Adrenal gland (tissue), 12 donors: ENCODE results near the gene METTL21C. TPM values are rescaled to one million over a fixed set of nuclear protein-coding genes. Genes with fewer than 3 reads are reported as not detected.

Experiments used
- DNase-seq, 7 donors: peaks; one replicate each; pipeline ENCODE4 v3.0.0-alpha.2; 2019 to 2020
- H3K27ac ChIP-seq, 5 donors: fragments of 200-600 bp; sonication (generic) in 4 of 5; 1 replicate in 3 of 5; 2 replicates in 2 of 5; pipeline versions ENCODE4 v1.5.1 to v1.8.0; 2016 to 2020; ENCODE audit warnings: mild to moderate bottlenecking in 1 of 5
- H3K27me3 ChIP-seq: fragments of 200-600 bp; 2 replicates; pipeline ENCODE4 v1.8.0; 2021
- H3K36me3 ChIP-seq, 2 donors: fragments of 200-600 bp; replicated peaks in 1 of 2; 1 replicate in 1 of 2; 2 replicates in 1 of 2; pipeline versions ENCODE4 v1.5.1 to v1.8.0; 2018 to 2022
- H3K4me1 ChIP-seq, 2 donors: fragments of 200-600 bp; replicated peaks in 1 of 2; 1 replicate in 1 of 2; 2 replicates in 1 of 2; pipeline versions ENCODE4 v1.5.1 to v1.8.0; 2018 to 2021
- H3K4me3 ChIP-seq, 4 donors: fragments of 200-600 bp; sonication (generic) in 3 of 4; one replicate each; pipeline ENCODE4 v1.5.1; 2016 to 2018
- H3K9me3 ChIP-seq, 3 donors: fragments of 200-600 bp; sonication (generic) in 1 of 3; replicated peaks in 1 of 3; 1 replicate in 2 of 3; 2 replicates in 1 of 3; pipeline versions ENCODE4 v1.5.1 to v1.8.0; 2016 to 2021
- CTCF ChIP-seq, 6 experiments: fragments of 450-650 bp in 4 of 6; fragments of 200-600 bp in 2 of 6; sonication (generic) in 1 of 6; IDR thresholded peaks; 1 replicate in 5 of 6; 2 replicates in 1 of 6; pipeline versions ENCODE4 v1.5.1 to v1.8.0; 2016 to 2021; ENCODE audit warnings: antibody characterized with exemption in 6 of 6, mild to moderate bottlenecking in 2 of 6, moderate library complexity in 1 of 6
- POLR2A ChIP-seq, 2 donors: fragments of 450-650 bp; IDR thresholded peaks; one replicate each; pipeline ENCODE4 v1.6.1; 2017; ENCODE audit warnings: antibody characterized with exemption in 2 of 2, mild to moderate bottlenecking in 2 of 2, moderate library complexity in 1 of 2
- WGBS, 4 donors: extraction: QIAGEN DNeasy Blood & Tissue Kit in 2 of 4; methylation state at CpG; one replicate each; pipeline versions ENCODE4 v1.1.5 to v1.1.7; 2013 to 2017; 5-methylcytosine and 5-hydroxymethylcytosine counted together
- intact Hi-C, 2 donors: fragments of 100-400 bp; cut with DNase I; formaldehyde crosslinking; loops; one replicate each; pipeline versions ENCODE4 v1.14.1 to v1.15.0; 2022 to 2023
- polyA plus RNA-seq, 3 donors: library from polyadenylated mRNA; stranded (reverse); fragments of 200-250 nt in 2 of 3; fragments of 350-450 nt in 1 of 3; fragmentation: Illumina TruSeq in 1 of 3; extraction: RNeasy Lipid Tissue Mini Kit (QIAGEN cat#74804) in 1 of 3; gene quantifications; one replicate each; pipeline ENCODE4 v1.2.3, GENCODE V29; 2013 to 2014
- total RNA-seq, 9 donors: library from RNA; depleted of rRNA in 4 of 9; stranded (reverse); fragments of >200 nt in 4 of 9; fragments of 120-200 nt in 1 of 9; fragmentation: NEBNext Ultra II Directional in 1 of 9; extraction: Animal tissue kit (Norgen Biotek cat#: 25700) in 1 of 9; gene quantifications; one replicate each; pipeline versions ENCODE4 v1.1.0 to v1.2.4, GENCODE V29; 2013 to 2023
- donor health status: healthy with polysubstance abuse.
- donor health status: Bipolar disorder and iron deficiency.
- donor health status: DM: yes; HTN: yes; CAD: no.
- donor health status: DM: no; HTN: no; CAD: no.
- donor health status: DM: no; HTN: no; CAD: no.
- donor health status: DM: yes; HTN: yes; CAD: no.

METTL21C gene
- total and polyA plus RNA-seq, 12 donors, result not detected

GRCh38 chr13:102651392-102651791 lies 43.5 kb downstream of the METTL21C start:
- intact Hi-C loops, result no loop called here
- H3K4me1 ChIP-seq, result no peaks in the 10 kb centered on the region
- no peak for DNase-seq
- H3K9me3 ChIP-seq, result no peaks in the 10 kb centered on the region
- H3K27ac ChIP-seq, result no peak overlapping the region
- peaks cover 0 to 22% of the 10 kb centered on the region in 2 donors for H3K36me3 ChIP-seq
- H3K27me3 ChIP-seq, result no peaks in the 10 kb centered on the region
- no peak overlapping the region for H3K4me3 ChIP-seq
- TF ChIP-seq CTCF (IDR thresholded peaks at IDR 0.05) (no peak), POLR2A (IDR thresholded peaks at IDR 0.05) (no peak)

- intact Hi-C loops, result no loop called here
These were observed 44.4 kb downstream of the METTL21C start for GRCh38 chr13:102650444-102650843.

GRCh38 chr13:102648046-102648445 lies 46.8 kb downstream of the METTL21C start:
- Histone ChIP-seq H3K4me3 (no peak overlapping the region), H3K27me3 (no peaks in the 10 kb centered on the region), H3K36me3 (peaks cover 0 to 52% of the 10 kb centered on the region in 2 donors), H3K9me3 (no peaks in the 10 kb centered on the region), H3K27ac (no peak overlapping the region), H3K4me1 (no peaks in the 10 kb centered on the region)
- WGBS, 4 donors, result 79 to 92% (median 82%) methylated on average over 3 of the region's 3 CpGs
- DNase-seq, result no peak
- no peak for TF ChIP-seq CTCF (IDR thresholded peaks at IDR 0.05)
- TF ChIP-seq POLR2A (IDR thresholded peaks at IDR 0.05), result no peak
- intact Hi-C loops, result no loop called here

More at GRCh38 chr13:102650444-102650843, 44.4 kb downstream of the METTL21C start:
- H3K27me3 ChIP-seq, result no peaks in the 10 kb centered on the region
- peaks cover 0 to 29% of the 10 kb centered on the region in 2 donors for H3K36me3 ChIP-seq
- H3K4me3 ChIP-seq, result no peak overlapping the region
- DNase-seq, result no peak
- H3K4me1 ChIP-seq, result no peaks in the 10 kb centered on the region
- no peak overlapping the region for H3K27ac ChIP-seq
- no peaks in the 10 kb centered on the region for H3K9me3 ChIP-seq
- no peak for TF ChIP-seq POLR2A (IDR thresholded peaks at IDR 0.05)
- no peak for TF ChIP-seq CTCF (IDR thresholded peaks at IDR 0.05)
- 93 to 95% (median 95%) methylated on average over 3 of the region's 3 CpGs for WGBS, 4 donors

- Histone ChIP-seq H3K4me1 (no peaks in the 10 kb centered on the region), H3K36me3 (peaks cover 0 to 59% of the 10 kb centered on the region in 2 donors), H3K27me3 (no peaks in the 10 kb centered on the region), H3K4me3 (no peak overlapping the region), H3K27ac (no peak overlapping the region), H3K9me3 (no peaks in the 10 kb centered on the region)
- no peak for DNase-seq
- WGBS, 4 donors, result 80 to 89% (median 85%) methylated on average over 1 of the region's 1 CpG
- TF ChIP-seq POLR2A (IDR thresholded peaks at IDR 0.05) (no peak), CTCF (IDR thresholded peaks at IDR 0.05) (no peak)
- intact Hi-C loops, result no loop called here
These were observed 49.1 kb downstream of the METTL21C start for GRCh38 chr13:102645701-102646100.
